NCI-H82 treated with DMSO at 0.1 percent for 48 hours (cell line): Measurements from ENCODE around the gene NPW.

Experiments used
- DNase-seq: peaks from one replicate; lab custom pipeline; 2025; ENCODE audit not compliant: unreplicated experiment; lab: John Stamatoyannopoulos, UW

The NPW gene

GRCh38 chr16:2034696-2035430 lies 15.3 kb downstream of the NPW start:
- DNase-seq, result no peak

- DNase-seq, result no peak
These were observed 16.0 kb downstream of the NPW start for GRCh38 chr16:2035431-2036199.

GRCh38 chr16:2036200-2036966 lies 16.8 kb downstream of the NPW start:
- no peak for DNase-seq

- no peak for DNase-seq
These were observed 17.5 kb downstream of the NPW start for GRCh38 chr16:2037115-2037514.

- DNase-seq, result no peak
These were observed 18.2 kb downstream of the NPW start for GRCh38 chr16:2037647-2038381.

- DNase-seq, result no peak
These were observed 19.0 kb downstream of the NPW start for GRCh38 chr16:2038382-2039231.

GRCh38 chr16:2039274-2040031 lies 19.9 kb downstream of the NPW start:
- DNase-seq, result no peak

- DNase-seq, result no peak
These were observed 20.6 kb downstream of the NPW start for GRCh38 chr16:2040041-2040786.

- DNase-seq, result no peak
These were observed 21.4 kb downstream of the NPW start for GRCh38 chr16:2040787-2041522.

- no peak for DNase-seq
These were observed 22.8 kb downstream of the NPW start for GRCh38 chr16:2042171-2042985.

- no peak for DNase-seq
These were observed 23.5 kb downstream of the NPW start for GRCh38 chr16:2042986-2043666.

GRCh38 chr16:2043667-2044451 lies 24.3 kb downstream of the NPW start:
- no peak for DNase-seq

GRCh38 chr16:2044541-2044940 lies 25.0 kb downstream of the NPW start:
- no peak for DNase-seq

- DNase-seq, result no peak
These were observed 26.6 kb downstream of the NPW start for GRCh38 chr16:2045965-2046892.

- DNase-seq, result no peak
These were observed 27.3 kb downstream of the NPW start for GRCh38 chr16:2046893-2047329.
